ENCODE results near the gene SUGCT.

- no peak for TF ChIP-seq EZH2 (IDR thresholded peaks at IDR 0.05)
- no peak for TF ChIP-seq POLR2AphosphoS5 (IDR thresholded peaks at IDR 0.05; ENCODE audit: borderline replicate concordance, low read depth, low read length)
- TF ChIP-seq FOXP2 (optimal IDR thresholded peaks at IDR 0.05; ENCODE audit: control extremely low read depth, extremely low read length, insufficient read depth): no peak
Measured at GRCh38 chr7:40859965-40860543, 725.2 kb downstream of the SUGCT start.

Measured in SK-N-MC (cell line).